ENCODE data around the gene ITGA4.

DNA sequence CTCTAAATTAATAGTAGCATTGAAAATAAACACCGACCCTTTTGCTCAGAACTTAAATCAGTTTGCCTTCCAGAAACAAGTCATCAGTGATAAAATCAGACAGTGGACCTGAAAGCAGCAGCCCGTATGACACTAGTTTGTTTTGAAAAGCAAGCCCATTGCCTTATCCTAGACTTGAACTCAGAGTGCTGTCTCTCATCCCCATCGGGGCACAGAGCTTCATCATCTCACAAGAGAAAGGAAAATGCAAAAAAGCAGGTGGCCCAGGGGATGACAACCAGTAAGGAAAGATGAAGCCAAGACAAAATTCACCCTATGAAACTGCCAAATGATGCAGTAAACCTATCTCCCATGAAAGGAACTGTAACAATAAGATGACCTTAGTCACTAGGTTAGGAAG lies 128.5 kb downstream of the ITGA4 start:
- TF ChIP-seq POLR2A (IDR thresholded peaks at IDR 0.05; ENCODE audit: low read depth), result no peak
- TF ChIP-seq, protein P1, sequence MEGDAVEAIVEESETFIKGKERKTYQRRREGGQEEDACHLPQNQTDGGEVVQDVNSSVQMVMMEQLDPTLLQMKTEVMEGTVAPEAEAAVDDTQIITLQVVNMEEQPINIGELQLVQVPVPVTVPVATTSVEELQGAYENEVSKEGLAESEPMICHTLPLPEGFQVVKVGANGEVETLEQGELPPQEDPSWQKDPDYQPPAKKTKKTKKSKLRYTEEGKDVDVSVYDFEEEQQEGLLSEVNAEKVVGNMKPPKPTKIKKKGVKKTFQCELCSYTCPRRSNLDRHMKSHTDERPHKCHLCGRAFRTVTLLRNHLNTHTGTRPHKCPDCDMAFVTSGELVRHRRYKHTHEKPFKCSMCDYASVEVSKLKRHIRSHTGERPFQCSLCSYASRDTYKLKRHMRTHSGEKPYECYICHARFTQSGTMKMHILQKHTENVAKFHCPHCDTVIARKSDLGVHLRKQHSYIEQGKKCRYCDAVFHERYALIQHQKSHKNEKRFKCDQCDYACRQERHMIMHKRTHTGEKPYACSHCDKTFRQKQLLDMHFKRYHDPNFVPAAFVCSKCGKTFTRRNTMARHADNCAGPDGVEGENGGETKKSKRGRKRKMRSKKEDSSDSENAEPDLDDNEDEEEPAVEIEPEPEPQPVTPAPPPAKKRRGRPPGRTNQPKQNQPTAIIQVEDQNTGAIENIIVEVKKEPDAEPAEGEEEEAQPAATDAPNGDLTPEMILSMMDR (IDR thresholded peaks at IDR 0.05), result no peak
- no peak for TF ChIP-seq POLR2AphosphoS5 (IDR thresholded peaks at IDR 0.05)

All from esophagus muscularis mucosa (tissue), 3 donors.